H1 (cell line): ENCODE data around the gene CFAP221. TPM values are rescaled to one million over a fixed set of nuclear protein-coding genes. Genes with fewer than 3 reads are reported as not detected.

ENCODE experiments used
- CTCF ChIA-PET: fragments of 300-600 bp; sonication (Branson Sonifier 250); formaldehyde crosslinking; loops from one replicate; lab custom pipeline; 2021; ENCODE audit not compliant: partially characterized antibody; lab: Charles Lee
- POLR2A ChIA-PET: fragments of 300-600 bp; sonication (Branson Sonifier 250); formaldehyde crosslinking; loops from one replicate; lab custom pipeline; 2021; ENCODE audit warnings: inconsistent platforms; ENCODE audit not compliant: partially characterized antibody; lab: Charles Lee
- DNase-seq, 2 experiments: peaks; one replicate each; pipeline versions ENCODE4 v3.0.0 to v3.0.0-alpha.2; 2010 to 2022; ENCODE audit warnings: low spot score in 2 of 2, low read depth in 1 of 2, mixed read lengths in 1 of 2
- FAIRE-seq: peaks from 2 replicates; lab custom pipeline; 2011; peaks lifted over from hg19 to GRCh38; lab: Jason Lieb, UNC
- H2AFZ ChIP-seq: 2 replicates; pipeline ENCODE4 v1.8.1; 2012; ENCODE audit warnings: low read length, inconsistent platforms
- H2AK5ac ChIP-seq: 2 replicates; pipeline ENCODE4 v1.6.1; 2013; ENCODE audit warnings: low read depth, low read length
- H2BK120ac ChIP-seq: replicated peaks from 2 replicates; pipeline ENCODE3; 2013; ENCODE audit warnings: low read depth, low read length, inconsistent platforms
- H2BK12ac ChIP-seq: 2 replicates; pipeline ENCODE4 v1.6.1; 2013; ENCODE audit warnings: low read depth, low read length
- H2BK15ac ChIP-seq: 2 replicates; pipeline ENCODE4 v1.6.1; 2013; ENCODE audit warnings: low read length
- H2BK20ac ChIP-seq: 2 replicates; pipeline ENCODE4 v1.6.1; 2013; ENCODE audit warnings: low read length
- H2BK5ac ChIP-seq: 2 replicates; pipeline ENCODE4 v1.6.1; 2013; ENCODE audit warnings: low read depth, low read length
- H3K14ac ChIP-seq: 2 replicates; pipeline ENCODE4 v1.6.1; 2013; ENCODE audit warnings: inconsistent platforms; ENCODE audit not compliant: insufficient read length
- H3K18ac ChIP-seq: 2 replicates; pipeline ENCODE4 v1.6.1; 2013; ENCODE audit warnings: low read length; ENCODE audit errors: extremely low read depth
- H3K23ac ChIP-seq: 2 replicates; pipeline ENCODE4 v1.6.1; 2013; ENCODE audit warnings: inconsistent platforms; ENCODE audit not compliant: insufficient read length
- H3K23me2 ChIP-seq: 2 replicates; pipeline ENCODE4 v1.6.1; 2013; ENCODE audit warnings: low read depth, low read length
- H3K27ac ChIP-seq: 2 replicates; pipeline ENCODE4 v1.6.1; 2011; ENCODE audit warnings: low read depth, low read length, inconsistent platforms
- H3K27me3 ChIP-seq, 4 experiments: replicated peaks in 1 of 4; 1 replicate in 1 of 4; 2 replicates in 3 of 4; pipeline versions ENCODE4 v1.6.1 to v1.8.1; 2011 to 2013; ENCODE audit warnings: low read length in 3 of 4, mild to moderate bottlenecking in 3 of 4, inconsistent platforms in 2 of 4, mixed read lengths in 2 of 4, moderate library complexity in 1 of 4; ENCODE audit not compliant: control insufficient read depth in 3 of 4, insufficient read depth in 3 of 4; ENCODE audit errors: extremely low read depth in 1 of 4
- H3K36me3 ChIP-seq, 4 experiments: 2 replicates each; pipeline versions ENCODE4 v1.6.1 to v1.8.1; 2011 to 2013; ENCODE audit warnings: mild to moderate bottlenecking in 4 of 4, low read length in 3 of 4, moderate library complexity in 2 of 4, control low read depth in 1 of 4, inconsistent platforms in 1 of 4; ENCODE audit not compliant: insufficient read depth in 4 of 4, control insufficient read depth in 2 of 4
- H3K4ac ChIP-seq: replicated peaks from 2 replicates; pipeline ENCODE3; 2013; ENCODE audit warnings: low read length, low read depth, mixed read lengths, inconsistent platforms; ENCODE audit not compliant: insufficient read length
- H3K4me1 ChIP-seq, 4 experiments: replicated peaks in 1 of 4; 1 replicate in 1 of 4; 2 replicates in 3 of 4; pipeline versions ENCODE4 v1.6.1 to v1.8.1; 2011 to 2013; ENCODE audit warnings: low read length in 3 of 4, inconsistent platforms in 2 of 4, mixed read lengths in 1 of 4; ENCODE audit not compliant: insufficient read depth in 4 of 4, control insufficient read depth in 3 of 4
- H3K4me2 ChIP-seq, 2 experiments: 2 replicates each; pipeline versions ENCODE4 v1.6.1 to v1.8.1; 2011 to 2013; ENCODE audit warnings: low read depth in 2 of 2, low read length in 2 of 2, control low read depth in 1 of 2, inconsistent platforms in 1 of 2, mild to moderate bottlenecking in 1 of 2; ENCODE audit not compliant: insufficient read depth in 1 of 2
- H3K4me3 ChIP-seq, 4 experiments: fragments of 200-600, 300-600 bp in 1 of 4; sonication (generic), shearing (Covaris generic), sonication (Bioruptor Twin) in 1 of 4; 2 replicates each; pipeline versions ENCODE4 v1.5.1 to v1.8.1; 2011 to 2016; ENCODE audit warnings: low read length in 4 of 4, low read depth in 3 of 4, control low read depth in 2 of 4, inconsistent platforms in 2 of 4, mild to moderate bottlenecking in 2 of 4, mixed read lengths in 1 of 4, moderate library complexity in 1 of 4; ENCODE audit not compliant: insufficient read depth in 2 of 4; ENCODE audit errors: extremely low read depth in 1 of 4
- H3K56ac ChIP-seq: replicated peaks from 2 replicates; pipeline ENCODE3; 2013; ENCODE audit warnings: low read depth, mild to moderate bottlenecking, mixed read lengths, low read length, inconsistent platforms; ENCODE audit not compliant: insufficient read length
- H3K79me1 ChIP-seq: 2 replicates; pipeline ENCODE4 v1.6.1; 2013; ENCODE audit warnings: low read depth, low read length, control low read depth
- H3K79me2 ChIP-seq, 2 experiments: 2 replicates each; pipeline versions ENCODE4 v1.6.1 to v1.8.1; 2012 to 2013; ENCODE audit warnings: low read length in 2 of 2, mild to moderate bottlenecking in 2 of 2, inconsistent platforms in 1 of 2; ENCODE audit not compliant: insufficient read depth in 2 of 2, control insufficient read depth in 1 of 2
- H3K9ac ChIP-seq, 4 experiments: replicated peaks in 1 of 4; 1 replicate in 1 of 4; 2 replicates in 3 of 4; pipeline versions ENCODE4 v1.6.1 to v1.8.1; 2011 to 2013; ENCODE audit warnings: low read depth in 3 of 4, low read length in 3 of 4, control low read depth in 2 of 4, mild to moderate bottlenecking in 2 of 4, moderate library complexity in 2 of 4, inconsistent platforms in 1 of 4; ENCODE audit errors: extremely low read depth in 1 of 4
- H3K9me3 ChIP-seq, 2 experiments: 2 replicates each; pipeline versions ENCODE4 v1.6.1 to v1.8.1; 2012 to 2013; ENCODE audit warnings: mild to moderate bottlenecking in 2 of 2, moderate library complexity in 2 of 2, control low read depth in 1 of 2, inconsistent platforms in 1 of 2, low read depth in 1 of 2, low read length in 1 of 2, mixed read lengths in 1 of 2; ENCODE audit not compliant: insufficient read depth in 2 of 2
- H4K20me1 ChIP-seq, 2 experiments: replicated peaks in 1 of 2; 2 replicates each; pipeline versions ENCODE3 to v1.8.1; 2011 to 2013; ENCODE audit warnings: inconsistent platforms in 2 of 2, low read length in 2 of 2, mild to moderate bottlenecking in 1 of 2; ENCODE audit not compliant: insufficient read depth in 2 of 2, control insufficient read depth in 1 of 2
- H4K5ac ChIP-seq: 2 replicates; pipeline ENCODE4 v1.6.1; 2013; ENCODE audit warnings: low read length, low read depth, mixed read lengths, inconsistent platforms; ENCODE audit not compliant: insufficient read length
- H4K8ac ChIP-seq: 2 replicates; pipeline ENCODE4 v1.8.0; 2013; ENCODE audit warnings: mild to moderate bottlenecking, moderate library complexity, low read length, inconsistent platforms; ENCODE audit not compliant: insufficient read depth; ENCODE audit errors: extremely low read depth
- H4K91ac ChIP-seq: replicated peaks from 2 replicates; pipeline ENCODE3; 2013; ENCODE audit warnings: low read length, mixed read lengths, inconsistent platforms; ENCODE audit not compliant: insufficient read length
- BACH1 ChIP-seq: IDR thresholded peaks from 2 replicates; pipeline ENCODE4 v1.6.1; 2012; ENCODE audit warnings: low read length, improper control_type of control experiment
- CREB1 ChIP-seq: IDR thresholded peaks from 2 replicates; pipeline ENCODE4 v1.6.1; 2012; ENCODE audit warnings: inconsistent platforms
- CTBP2 ChIP-seq: IDR thresholded peaks from 2 replicates; pipeline ENCODE4 v1.7.0; 2011; ENCODE audit warnings: borderline replicate concordance, mild to moderate bottlenecking, moderate library complexity, mixed read lengths, low read length; ENCODE audit not compliant: insufficient read depth, insufficient read length
- EGR1 ChIP-seq: IDR thresholded peaks from 2 replicates; pipeline ENCODE4 v1.6.1; 2011; ENCODE audit warnings: low read depth, low read length, borderline replicate concordance
- EP300 ChIP-seq, 2 experiments: IDR thresholded peaks; 1 replicate in 1 of 2; 2 replicates in 1 of 2; pipeline ENCODE4 v1.6.1; 2011 to 2012; ENCODE audit warnings: low read depth in 2 of 2, low read length in 2 of 2, mild to moderate bottlenecking in 2 of 2, borderline replicate concordance in 1 of 2, inconsistent platforms in 1 of 2, moderate library complexity in 1 of 2
- GABPA ChIP-seq: IDR thresholded peaks from 2 replicates; pipeline ENCODE4 v1.6.1; 2011; ENCODE audit warnings: mild to moderate bottlenecking, low read length, moderate library complexity, borderline replicate concordance; ENCODE audit not compliant: insufficient read depth
- JUN ChIP-seq: IDR thresholded peaks from 2 replicates; pipeline ENCODE4 v1.6.1; 2011; ENCODE audit warnings: low read depth, mild to moderate bottlenecking, improper control_type of control experiment, low read length
- RXRA ChIP-seq: IDR thresholded peaks from 2 replicates; pipeline ENCODE4 v1.6.1; 2011; ENCODE audit warnings: low read depth, mild to moderate bottlenecking, low read length, moderate library complexity; ENCODE audit not compliant: insufficient read depth
- SAP30 ChIP-seq: fragments of 300-600 bp; sonication (generic); IDR thresholded peaks from 2 replicates; pipeline ENCODE4 v1.7.1; 2012; ENCODE audit warnings: low read length, moderate library complexity, mild to moderate bottlenecking, inconsistent platforms; ENCODE audit not compliant: insufficient read depth, insufficient replicate concordance
- SIN3A ChIP-seq, 2 experiments: IDR thresholded peaks in 1 of 2; conservative IDR thresholded peaks in 1 of 2; 2 replicates each; pipeline ENCODE4 v1.6.1; 2011 to 2012; ENCODE audit warnings: low read length in 2 of 2, improper control_type of control experiment in 1 of 2, low read depth in 1 of 2, mild to moderate bottlenecking in 1 of 2
- SIX5 ChIP-seq: IDR thresholded peaks from 2 replicates; pipeline ENCODE4 v1.6.1; 2011; ENCODE audit warnings: mild to moderate bottlenecking, low read depth, low read length
- SRF ChIP-seq: IDR thresholded peaks from 2 replicates; pipeline ENCODE4 v1.6.1; 2011; ENCODE audit warnings: mild to moderate bottlenecking, low read depth, low read length, moderate library complexity
- TAF7 ChIP-seq: optimal IDR thresholded peaks from 2 replicates; pipeline ENCODE3; 2011; ENCODE audit warnings: low read depth, mild to moderate bottlenecking, inconsistent platforms, low read length, moderate library complexity, borderline replicate concordance
- ZNF274 ChIP-seq: IDR thresholded peaks from 2 replicates; pipeline ENCODE4 v1.7.0; 2012; ENCODE audit warnings: low read length, borderline replicate concordance; ENCODE audit errors: extremely low read depth
- WGBS, 2 experiments: shearing (Covaris generic) in 1 of 2; methylation state at CpG; one replicate each; pipeline versions ENCODE4 v1.1.6 to v1.1.7; 2013 to 2015; ENCODE audit warnings: low lambda C conversion rate in 2 of 2, mixed read lengths in 2 of 2, inconsistent platforms in 1 of 2, low coverage in 1 of 2, missing lambda C conversion rate in 1 of 2; ENCODE audit not compliant: insufficient replicate concordance in 2 of 2, insufficient coverage in 1 of 2, insufficient read length in 1 of 2; ENCODE audit errors: extremely low coverage in 1 of 2, missing lambda C conversion rate in 1 of 2; 5-methylcytosine and 5-hydroxymethylcytosine counted together
- polyA plus RNA-seq, 7 experiments: library from polyadenylated mRNA; depleted of rRNA in 3 of 7; stranded (reverse) in 5 of 7; unstranded in 2 of 7; fragments of >200 nt in 5 of 7; fragments of 200-250 nt in 2 of 7; gene quantifications; 1 replicate in 5 of 7; 2 replicates in 1 of 7; 4 replicates in 1 of 7; pipeline versions ENCODE4 v1.2.1 to v1.2.3, GENCODE V29; 2011 to 2013; ENCODE audit warnings: missing spikeins in 2 of 7, mixed read lengths in 2 of 7
- total RNA-seq: library from RNA; stranded (reverse); fragmentation: NEBNext Ultra II Directional; extraction: Animal tissue kit (Norgen Biotek cat#: 25700); gene quantifications from 2 replicates; pipeline ENCODE4 v1.2.1, GENCODE V29; 2021

The CFAP221 gene
- total and polyA plus RNA-seq, 2 of the 8 experiments (the other 6 are each of a cell fraction or from before 2014, with no cell fraction given): 0.14 to 0.71 TPM

DNA sequence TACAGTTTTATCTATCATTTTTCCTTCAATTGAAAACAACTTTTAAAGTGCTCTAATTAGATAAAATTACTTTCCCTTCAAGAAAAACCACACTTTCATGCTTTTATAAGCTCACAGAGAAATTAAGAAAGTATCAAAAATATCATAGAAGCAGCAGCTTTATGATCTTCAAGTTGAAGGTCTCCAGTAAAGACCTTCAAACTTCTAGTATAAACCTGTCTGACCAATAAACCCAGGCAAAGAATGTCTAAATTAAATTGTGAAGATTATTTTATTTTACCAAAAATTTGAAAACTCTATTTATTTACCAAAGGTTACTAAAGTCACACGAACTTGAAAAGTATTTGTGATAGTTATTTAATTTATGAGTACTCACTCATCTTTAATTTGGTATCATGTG lies 10.7 kb upstream of the CFAP221 start:
- ChIA-PET CTCF (interaction anchor here (0.8 to 9.1 kb wide), 5 partner anchors 10 to 57 kb away, joined by 4 to 52 read pairs (median 4); no protein-coding TSS in a partner anchor), POLR2A (no interaction called here)
- WGBS, 2 experiments: 91% methylated on average over 1 of the region's 1 CpG; no CpG with 5 or more reads in 1 of the 2 experiments
- Histone ChIP-seq H4K8ac (no peak overlapping the region), H3K23ac (no peak overlapping the region), H3K4me3 (no peak overlapping the region), H3K9me3 (peaks cover 0 to 5% of the 10 kb centered on the region in 2 experiments; a peak in 1 of 4 replicates), H2AFZ (no peak overlapping the region), H3K79me1 (no peaks in the 10 kb centered on the region), H4K91ac (no peak overlapping the region), H3K27me3 (no peaks in the 10 kb centered on the region), H2BK12ac (no peak overlapping the region), H3K36me3 (no peaks in the 10 kb centered on the region), H3K4me2 (no peak overlapping the region), H3K23me2 (no peaks in the 10 kb centered on the region), H3K9ac (no peak overlapping the region), H2AK5ac (no peak overlapping the region), H3K14ac (no peak overlapping the region), H2BK20ac (no peak overlapping the region), H2BK5ac (no peak overlapping the region), H2BK15ac (no peak overlapping the region), H3K56ac (no peak overlapping the region), H3K79me2 (no peaks in the 10 kb centered on the region), H2BK120ac (no peak overlapping the region), H3K4me1 (no peaks in the 10 kb centered on the region), H4K5ac (no peak overlapping the region), H3K18ac (no peak overlapping the region), H3K27ac (no peak overlapping the region), H3K4ac (no peak overlapping the region), H4K20me1 (no peaks in the 10 kb centered on the region)
- no peak for FAIRE-seq
- DNase-seq: no peak
- TF ChIP-seq CTBP2: no peak
- no peak for TF ChIP-seq SIX5
- no peak for TF ChIP-seq JUN
- TF ChIP-seq EGR1: no peak
- TF ChIP-seq EP300 (IDR thresholded peaks at IDR 0.05; ENCODE audit: borderline replicate concordance in 1 of 2, low read depth in 2 of 2, low read length in 2 of 2): no peak
- TF ChIP-seq CREB1: no peak
- TF ChIP-seq RXRA: no peak
- TF ChIP-seq BACH1: no peak
- no peak for TF ChIP-seq SRF
- no peak for TF ChIP-seq SIN3A (conservative IDR thresholded peaks at IDR 0.05 in 1 of 2, IDR thresholded peaks at IDR 0.05 in 1 of 2; ENCODE audit: low read depth in 1 of 2, low read length in 2 of 2)
- no peak for TF ChIP-seq SAP30
- TF ChIP-seq ZNF274: no peak
- TF ChIP-seq GABPA: no peak
- TF ChIP-seq TAF7: no peak
